ENCODE measurements around the gene SPEF2.

SPEF2 gene

GRCh38 chr5:35856765-35857351 is 239.2 kb downstream of the SPEF2 start, which contains the start of gene IL7R:
IL7R (plus strand) TSS chr5:35856891; CDS start chr5:35856978, 87 bp downstream.
- H3K4me3 ChIP-seq (ENCODE audit: low read length) = peak within 1 kb of the TSS; percentile 43
- TF ChIP-seq CTCF (conservative IDR thresholded peaks at IDR 0.05; ENCODE audit: low read length) = no peak
- DNase-seq (ENCODE audit: low read depth) = peak; percentile 45

- peak; percentile 87 for DNase-seq (ENCODE audit: low read depth)
- no peak for TF ChIP-seq CTCF (conservative IDR thresholded peaks at IDR 0.05; ENCODE audit: low read length)
- peak overlapping the region; percentile 43 for H3K4me3 ChIP-seq (ENCODE audit: low read length)
These were observed 240.0 kb downstream of the SPEF2 start for GRCh38 chr5:35857606-35858205.

GRCh38 chr5:35859101-35859661 is 241.5 kb downstream of the SPEF2 start:
- DNase-seq (ENCODE audit: low read depth) = peak; percentile 74
- TF ChIP-seq CTCF (conservative IDR thresholded peaks at IDR 0.05; ENCODE audit: low read length) = no peak
- H3K4me3 ChIP-seq (ENCODE audit: low read length) = no peak overlapping the region

GRCh38 chr5:35860686-35861085 is 243.0 kb downstream of the SPEF2 start:
- H3K4me3 ChIP-seq (ENCODE audit: low read length) = no peak overlapping the region
- DNase-seq (ENCODE audit: low read depth) = peak; percentile 91
- no peak for TF ChIP-seq CTCF (conservative IDR thresholded peaks at IDR 0.05; ENCODE audit: low read length)

- TF ChIP-seq CTCF (conservative IDR thresholded peaks at IDR 0.05; ENCODE audit: low read length) = no peak
- no peak overlapping the region for H3K4me3 ChIP-seq (ENCODE audit: low read length)
- peak; percentile 41 for DNase-seq (ENCODE audit: low read depth)
These were observed 244.1 kb downstream of the SPEF2 start for GRCh38 chr5:35861718-35862117.

GRCh38 chr5:35862126-35862525 is 244.5 kb downstream of the SPEF2 start:
- H3K4me3 ChIP-seq (ENCODE audit: low read length) = no peak overlapping the region
- no peak for DNase-seq (ENCODE audit: low read depth)
- TF ChIP-seq CTCF (conservative IDR thresholded peaks at IDR 0.05; ENCODE audit: low read length) = no peak

GRCh38 chr5:35863159-35863558 is 245.5 kb downstream of the SPEF2 start:
- no peak overlapping the region for H3K4me3 ChIP-seq (ENCODE audit: low read length)
- DNase-seq (ENCODE audit: low read depth) = no peak
- no peak for TF ChIP-seq CTCF (conservative IDR thresholded peaks at IDR 0.05; ENCODE audit: low read length)
